Dedifferentiated amniotic fluid mesenchymal stem cell (primary cell): Measurements from ENCODE around the gene DHDDS.
"Not testable (repeated sequence)": the region's sequence is repeated elsewhere in the genome, so short reads cannot be mapped to it uniquely, and the experiment has no call there.

Experiments used
- DNase-seq: peaks from one replicate; pipeline ENCODE4 v3.0.0-alpha.2; 2016; ENCODE audit errors: extremely low spot score

The DHDDS gene, protein sequence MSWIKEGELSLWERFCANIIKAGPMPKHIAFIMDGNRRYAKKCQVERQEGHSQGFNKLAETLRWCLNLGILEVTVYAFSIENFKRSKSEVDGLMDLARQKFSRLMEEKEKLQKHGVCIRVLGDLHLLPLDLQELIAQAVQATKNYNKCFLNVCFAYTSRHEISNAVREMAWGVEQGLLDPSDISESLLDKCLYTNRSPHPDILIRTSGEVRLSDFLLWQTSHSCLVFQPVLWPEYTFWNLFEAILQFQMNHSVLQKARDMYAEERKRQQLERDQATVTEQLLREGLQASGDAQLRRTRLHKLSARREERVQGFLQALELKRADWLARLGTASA

DNA sequence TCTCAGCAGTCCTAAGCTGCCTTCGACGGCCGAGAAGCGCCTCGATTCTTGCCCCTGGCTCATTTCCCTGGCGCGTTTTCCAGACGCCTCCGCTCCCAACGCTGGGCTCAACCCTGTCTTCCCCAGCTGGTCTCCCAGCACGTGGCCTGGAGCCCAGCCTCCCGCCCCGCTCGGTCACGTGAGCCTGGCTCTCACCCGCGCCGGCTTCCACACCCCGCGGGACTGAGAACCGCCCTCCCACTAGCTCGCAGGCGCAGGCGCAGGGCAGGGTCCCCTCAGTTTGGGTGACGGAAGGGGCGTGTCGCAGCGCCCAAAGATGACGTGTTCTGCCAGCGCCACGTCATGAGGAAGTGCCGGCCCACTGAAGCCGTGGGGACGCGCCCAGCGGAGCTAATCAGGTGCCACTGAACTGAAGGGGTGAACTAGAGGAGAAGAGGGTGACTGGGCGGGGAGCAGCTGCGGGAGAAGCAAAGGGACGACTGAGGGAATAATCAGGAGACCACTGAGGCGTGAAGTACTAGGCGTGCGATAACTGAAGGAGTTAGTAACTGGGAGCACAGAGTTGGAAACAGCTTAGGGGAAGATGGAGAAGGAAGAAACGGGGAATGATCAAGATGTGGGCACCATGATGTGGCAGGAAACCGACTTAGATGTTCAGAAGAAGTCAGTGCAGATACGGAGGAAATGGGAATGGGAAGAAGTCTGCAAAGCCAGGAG is at the start of gene DHDDS:
DHDDS (plus strand) TSS at position 343 of the 717 bp plus-strand sequence. CDS start 625 bp downstream, outside the sequence.
- DNase-seq = peak; percentile 98

DNA sequence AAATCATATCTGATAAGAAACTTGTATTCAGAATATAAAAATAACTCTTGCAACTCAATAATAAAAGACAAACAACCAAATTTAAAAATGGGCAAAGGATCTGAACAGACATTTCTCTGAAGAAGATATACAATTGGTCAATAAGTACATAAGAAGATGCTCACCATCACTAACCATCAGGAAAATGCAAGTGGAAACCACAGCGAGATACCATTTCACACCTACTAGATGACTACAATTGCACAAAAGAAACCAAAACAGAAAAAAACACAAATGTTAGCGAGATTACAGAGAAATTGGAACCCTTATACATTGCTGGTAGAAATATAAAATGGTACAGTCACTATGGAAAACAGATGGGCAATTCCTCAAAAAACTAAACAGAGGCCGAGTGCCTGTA is 48.0 kb upstream of the DHDDS start:
- DNase-seq = no peak

DNA sequence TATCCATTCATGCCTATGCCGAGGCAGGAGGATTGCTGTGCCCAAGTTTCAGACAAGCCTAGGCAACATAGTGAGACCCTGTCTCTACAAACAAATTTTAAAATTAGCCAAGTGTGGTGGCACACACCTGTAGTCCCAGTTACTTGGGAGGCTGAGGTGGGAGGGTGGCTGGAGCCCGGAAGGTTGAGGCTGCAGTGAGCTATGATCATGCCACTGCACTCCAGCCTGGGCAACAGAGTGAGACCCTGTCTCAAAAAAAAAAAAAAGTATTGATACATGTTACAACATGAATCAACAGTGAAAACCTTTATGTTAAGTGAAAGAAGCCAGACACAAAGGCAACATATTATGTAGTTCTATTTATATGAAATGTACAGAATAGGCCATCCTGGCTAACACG is 47.1 kb upstream of the DHDDS start:
- not testable (repeated sequence) for DNase-seq

DNA sequence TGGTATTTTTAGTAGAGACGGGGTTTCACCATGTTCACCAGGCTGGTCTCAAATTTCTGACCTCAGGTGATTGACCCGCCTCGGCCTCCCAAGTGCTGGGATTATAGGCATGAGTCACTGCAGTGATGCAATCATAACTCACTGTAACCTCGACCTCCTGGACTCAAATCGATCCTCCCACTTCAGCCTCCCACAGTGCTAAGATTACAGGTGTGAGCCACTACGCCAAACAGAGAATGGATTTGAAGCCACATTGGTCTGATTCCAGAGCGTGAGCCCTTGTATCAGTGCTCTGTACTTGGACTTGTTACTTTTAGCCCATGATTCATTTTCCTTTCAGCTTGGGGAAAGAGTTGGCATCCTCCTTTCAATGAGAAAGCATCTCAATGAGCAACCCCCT is 44.7 kb upstream of the DHDDS start:
- no peak for DNase-seq

DNA sequence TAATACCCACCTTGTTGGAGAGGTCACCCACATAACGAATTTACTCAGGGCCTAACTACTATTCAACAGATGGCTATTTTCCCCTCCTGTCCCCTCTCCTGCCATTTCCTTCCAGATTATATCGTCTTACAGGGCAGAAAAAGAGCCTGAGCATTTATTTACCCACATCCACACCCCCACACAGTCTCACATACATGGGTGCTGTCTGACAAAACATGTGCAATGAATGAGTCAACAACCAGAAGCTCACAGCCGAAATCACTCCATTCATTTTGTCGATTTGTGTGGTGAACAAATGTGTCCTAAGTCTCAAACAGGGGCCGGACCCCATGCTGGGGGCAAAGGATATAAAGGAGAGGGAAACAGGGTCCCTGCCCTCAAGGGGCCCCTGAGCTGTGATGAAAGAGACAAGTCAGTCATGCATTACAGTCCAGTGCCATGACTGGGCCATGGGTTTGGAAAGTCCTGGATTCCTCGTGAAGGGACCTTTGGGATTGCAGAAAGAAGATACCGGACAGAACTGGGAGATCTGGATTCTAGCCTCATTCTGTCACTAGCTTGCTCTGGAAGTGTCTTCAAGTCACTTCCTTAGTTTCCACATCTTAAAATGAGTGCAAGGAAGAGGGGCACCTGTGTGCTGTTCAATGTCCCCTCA is 43.2 kb upstream of the DHDDS start:
- no peak for DNase-seq

DNA sequence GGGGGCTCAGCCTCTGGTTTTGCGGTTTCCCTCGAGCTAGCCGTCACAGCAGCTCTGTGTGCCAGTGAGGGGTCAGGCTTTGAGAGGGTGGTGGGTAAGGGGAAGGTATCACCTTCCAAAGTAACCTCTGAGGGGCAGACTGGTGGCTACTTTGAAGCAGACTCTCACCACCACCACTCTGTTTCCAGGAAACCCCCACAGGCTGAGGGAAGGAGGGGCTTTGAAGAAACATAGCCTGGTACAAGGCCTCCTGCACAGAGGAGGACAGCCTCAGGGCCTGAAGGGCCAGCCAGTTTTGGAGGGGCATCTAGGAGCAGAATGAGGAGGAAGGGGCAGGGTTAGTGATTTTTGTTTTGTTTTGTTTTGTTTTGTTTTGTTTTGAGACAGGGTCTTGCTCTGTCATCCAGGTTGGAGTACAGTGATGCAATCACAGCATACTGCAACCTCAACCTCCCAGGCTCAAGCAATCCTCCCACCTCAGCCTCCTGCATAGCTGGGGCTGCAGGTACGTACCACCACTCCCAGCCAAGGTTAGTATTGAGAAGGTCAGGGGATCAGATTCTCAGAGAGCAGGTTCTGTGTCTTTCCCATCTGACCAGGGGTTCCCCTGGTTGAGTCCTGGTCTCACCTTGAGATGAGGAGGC is 42.4 kb upstream of the DHDDS start:
- DNase-seq = no peak

DNA sequence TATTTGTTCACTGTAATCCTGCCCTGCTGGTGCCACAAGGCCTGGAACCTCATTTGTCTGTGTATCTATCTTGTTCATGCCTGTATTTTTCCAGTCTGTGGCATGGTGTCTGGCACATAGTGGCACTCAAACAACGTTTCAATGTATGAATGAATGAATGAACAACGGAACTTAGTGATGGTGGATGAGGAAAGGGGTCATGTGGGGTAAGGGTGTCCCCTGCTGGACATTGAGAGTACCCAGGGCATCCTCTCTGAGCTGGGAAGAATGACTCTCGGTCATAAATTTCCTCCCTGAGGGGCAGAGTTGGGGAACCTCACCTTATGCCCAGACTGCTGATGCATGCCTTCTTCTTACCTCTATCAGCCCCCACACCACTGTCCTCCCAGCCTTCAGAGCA is 40.7 kb upstream of the DHDDS start:
- no peak for DNase-seq

DNA sequence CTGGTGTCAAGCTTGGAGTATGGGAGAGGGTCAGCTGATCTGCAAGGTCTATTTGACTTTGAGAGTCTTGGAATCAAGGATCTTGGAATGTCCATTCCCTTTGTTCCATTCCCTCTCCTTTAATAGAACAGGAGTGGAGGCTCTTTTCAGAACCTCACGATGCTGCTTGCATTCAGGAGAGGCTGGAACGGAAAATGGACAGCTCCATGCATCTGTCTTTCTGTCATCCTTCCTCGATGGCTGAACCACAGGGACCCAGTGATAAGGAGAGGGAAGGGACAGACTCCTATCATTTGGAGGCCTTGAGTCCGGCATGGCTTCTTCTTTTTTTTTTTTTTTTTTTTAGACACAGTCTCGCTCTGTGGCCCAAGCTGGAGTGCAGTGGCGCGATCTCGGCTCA is 36.4 kb upstream of the DHDDS start:
- DNase-seq = no peak

DNA sequence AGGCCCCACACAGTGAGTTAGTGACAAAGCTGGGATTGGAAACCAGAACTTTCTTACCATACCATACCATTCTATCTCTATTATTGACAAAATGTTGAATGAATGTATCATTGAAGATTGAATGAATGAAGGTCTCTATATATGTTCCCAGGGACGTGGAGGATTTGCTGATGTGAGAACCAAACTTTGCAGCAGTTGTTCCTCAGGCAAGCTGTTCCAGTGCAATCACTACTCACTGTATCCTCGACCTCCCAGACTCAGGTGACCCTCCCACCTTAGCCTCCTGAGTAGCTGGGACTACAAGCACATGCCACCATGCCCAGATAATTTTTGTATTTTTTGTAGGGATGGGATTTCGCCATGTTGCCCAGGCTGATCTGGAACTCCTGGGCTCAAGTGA is 33.1 kb upstream of the DHDDS start:
- DNase-seq = no peak

DNA sequence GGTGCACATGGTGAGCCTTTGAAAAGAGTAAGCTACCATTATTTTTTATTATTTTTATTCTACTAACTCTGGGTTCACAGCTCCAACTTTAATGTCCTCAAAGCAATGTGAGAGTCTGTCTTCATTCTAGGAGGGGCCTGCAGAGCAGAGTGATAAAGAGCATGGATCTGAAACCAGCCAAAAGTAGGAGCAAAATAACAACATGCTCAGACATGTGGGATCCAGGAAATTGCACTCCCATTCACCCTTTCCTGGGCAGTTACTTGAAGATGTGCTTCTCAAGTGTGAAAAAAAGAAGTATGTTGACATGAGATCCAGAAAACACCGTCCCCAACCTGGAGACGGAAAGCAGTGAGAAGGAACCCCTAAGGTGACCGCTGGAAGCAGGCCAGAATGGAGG is 30.2 kb upstream of the DHDDS start:
- DNase-seq = no peak

DNA sequence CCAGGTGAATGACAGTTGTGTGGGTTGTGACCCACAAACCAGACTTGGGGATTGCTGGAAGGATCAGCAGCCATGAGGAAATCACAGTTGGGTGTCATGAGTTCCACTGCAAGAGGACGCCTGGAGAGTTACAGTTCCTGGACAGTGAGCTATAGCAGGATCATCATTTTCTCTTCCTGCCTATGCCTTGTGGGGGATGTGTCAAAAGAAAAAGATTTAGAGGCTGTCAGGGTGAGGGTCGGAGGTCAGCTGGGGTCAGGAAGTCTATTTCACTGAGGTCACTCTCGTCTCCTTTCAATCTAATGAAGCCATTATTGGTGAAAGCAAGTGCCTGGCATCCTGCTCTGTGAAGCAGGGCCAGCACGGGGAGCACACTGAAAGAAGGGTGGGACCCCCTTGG is 28.5 kb upstream of the DHDDS start:
- no peak for DNase-seq

DNA sequence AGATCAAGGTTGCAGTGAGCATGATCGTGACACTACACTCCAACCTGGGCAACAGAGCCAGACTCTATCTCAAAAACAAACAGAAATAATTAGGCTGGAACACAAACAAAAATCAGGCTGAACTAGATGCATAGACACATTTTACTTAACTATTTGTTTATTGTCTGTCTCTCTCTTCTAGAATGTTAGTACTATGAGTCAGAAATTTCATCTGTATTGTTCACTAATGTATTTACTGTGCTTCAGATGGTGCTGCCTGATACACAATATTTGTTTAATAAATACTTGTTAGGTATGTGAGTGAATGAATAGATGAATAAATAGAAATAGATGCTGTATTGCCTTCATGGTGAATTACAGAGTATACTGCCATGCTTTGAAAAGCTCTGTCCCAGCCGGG is 27.5 kb upstream of the DHDDS start:
- no peak for DNase-seq

DNA sequence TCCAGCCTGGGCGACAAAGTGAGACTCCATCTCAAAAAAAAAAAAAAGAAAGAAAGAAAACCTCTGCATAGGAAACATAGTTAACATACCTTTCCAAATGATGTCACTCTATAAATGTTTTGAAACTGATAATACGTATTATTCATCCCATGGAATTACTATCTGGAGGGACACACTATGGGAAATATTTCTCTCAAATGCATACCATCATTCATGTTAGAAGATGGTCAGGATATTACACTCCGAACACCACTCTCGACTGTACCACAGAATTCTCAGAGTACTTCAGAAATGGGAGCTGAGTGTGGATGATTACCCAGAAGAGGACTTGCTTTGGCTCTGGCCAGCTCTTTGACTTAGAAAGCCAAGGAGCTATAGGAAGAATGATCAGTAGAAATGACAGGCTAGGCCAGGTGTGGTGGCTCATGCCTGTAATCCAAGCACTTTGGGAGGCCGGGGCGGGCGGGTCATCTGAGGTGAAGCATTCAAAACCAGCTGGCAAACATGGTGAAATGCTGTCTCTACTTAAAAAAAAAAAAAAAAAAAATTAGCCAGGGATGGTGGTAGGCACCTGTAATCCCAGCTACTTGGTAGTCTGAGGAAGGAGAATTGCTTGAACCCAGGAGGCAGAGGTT is 26.7 kb upstream of the DHDDS start:
- DNase-seq = no peak

DNA sequence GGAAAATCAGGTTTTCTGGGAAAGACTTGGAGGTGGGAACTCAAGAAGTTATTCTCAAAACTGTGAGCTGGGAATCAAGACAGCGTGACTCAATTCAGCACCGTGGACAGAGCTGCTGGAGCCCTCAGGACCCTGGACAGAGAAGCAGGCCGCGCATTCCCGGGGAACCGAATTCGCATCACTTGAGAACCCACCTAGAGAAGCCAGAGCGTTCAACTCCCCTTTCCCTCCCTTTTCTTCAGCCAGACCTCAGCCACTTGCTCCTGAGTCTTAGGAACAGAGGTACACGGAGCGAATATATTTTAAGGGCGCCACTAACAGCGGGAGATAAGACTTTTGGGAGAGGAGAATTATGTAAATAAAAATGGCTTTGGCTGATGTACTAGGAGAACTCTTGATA is 23.5 kb upstream of the DHDDS start:
- DNase-seq = peak; percentile 69

DNA sequence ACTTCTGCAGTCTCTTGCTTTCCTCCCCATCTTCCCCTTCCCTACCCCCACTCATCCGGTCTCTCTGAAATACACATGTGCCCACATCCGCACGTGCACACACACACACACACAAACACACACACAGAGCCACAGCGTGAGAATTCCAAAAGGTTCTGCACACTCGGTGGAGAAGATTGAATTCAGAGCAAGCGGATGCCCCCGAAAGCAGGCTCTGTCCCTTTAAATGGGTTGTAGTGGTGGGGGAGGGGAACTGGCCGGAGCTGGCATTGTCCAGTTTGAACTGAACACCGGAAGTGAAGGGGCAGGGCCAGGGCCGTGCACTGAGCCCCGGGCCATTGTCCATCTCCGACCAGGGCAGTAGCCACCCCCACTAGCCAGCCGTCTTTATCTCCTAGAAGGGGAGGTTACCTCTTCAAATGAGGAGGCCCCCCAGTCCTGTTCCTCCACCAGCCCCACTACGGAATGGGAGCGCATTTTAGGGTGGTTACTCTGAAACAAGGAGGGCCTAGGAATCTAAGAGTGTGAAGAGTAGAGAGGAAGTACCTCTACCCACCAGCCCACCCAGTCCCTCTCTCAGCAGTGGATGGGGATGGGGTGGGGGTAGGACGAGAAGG is 22.8 kb upstream of the DHDDS start:
- DNase-seq = no peak

DNA sequence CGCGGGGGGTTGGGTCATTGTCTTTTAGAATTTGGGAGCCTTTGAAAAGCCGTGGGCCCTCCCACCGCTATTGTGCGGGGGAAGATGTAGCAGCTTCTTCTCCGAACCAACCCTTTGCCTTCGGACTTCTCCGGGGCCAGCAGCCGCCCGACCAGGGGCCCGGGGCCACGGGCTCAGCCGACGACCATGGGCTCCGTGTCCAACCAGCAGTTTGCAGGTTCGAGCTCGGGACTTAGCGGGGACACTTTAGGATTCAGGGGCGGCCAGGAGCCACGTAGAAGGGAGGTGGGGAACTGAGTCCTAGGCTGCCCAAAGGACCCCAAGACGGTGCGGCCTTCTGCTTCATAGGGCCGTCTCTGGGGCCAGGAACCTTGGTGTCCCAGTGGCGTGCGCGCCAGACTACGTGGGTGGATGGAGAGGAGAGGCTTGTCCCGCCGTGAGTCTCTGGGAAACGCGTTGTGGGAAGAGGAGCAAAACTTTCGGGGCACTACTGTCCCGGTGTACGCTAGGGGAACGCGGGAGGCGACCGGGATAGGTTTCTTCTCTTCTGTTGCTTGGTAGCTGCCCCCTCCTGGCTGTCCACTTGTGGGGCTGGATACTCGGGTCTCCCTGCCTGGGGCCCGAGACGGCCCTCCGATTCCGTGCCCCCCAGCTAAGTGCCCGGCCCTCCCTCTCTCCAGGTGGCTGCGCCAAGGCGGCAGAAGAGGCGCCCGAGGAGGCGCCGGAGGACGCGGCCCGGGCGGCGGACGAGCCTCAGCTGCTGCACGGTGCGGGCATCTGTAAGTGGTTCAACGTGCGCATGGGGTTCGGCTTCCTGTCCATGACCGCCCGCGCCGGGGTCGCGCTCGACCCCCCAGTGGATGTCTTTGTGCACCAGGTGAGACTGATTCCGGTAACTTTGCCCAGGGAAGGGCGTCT is 21.2 kb upstream of the DHDDS start, which contains the start of gene LIN28A:
LIN28A (plus strand) TSS at position 112 of the 918 bp plus-strand sequence; CDS start at position 187, 75 bp downstream.
- no peak for DNase-seq

DNA sequence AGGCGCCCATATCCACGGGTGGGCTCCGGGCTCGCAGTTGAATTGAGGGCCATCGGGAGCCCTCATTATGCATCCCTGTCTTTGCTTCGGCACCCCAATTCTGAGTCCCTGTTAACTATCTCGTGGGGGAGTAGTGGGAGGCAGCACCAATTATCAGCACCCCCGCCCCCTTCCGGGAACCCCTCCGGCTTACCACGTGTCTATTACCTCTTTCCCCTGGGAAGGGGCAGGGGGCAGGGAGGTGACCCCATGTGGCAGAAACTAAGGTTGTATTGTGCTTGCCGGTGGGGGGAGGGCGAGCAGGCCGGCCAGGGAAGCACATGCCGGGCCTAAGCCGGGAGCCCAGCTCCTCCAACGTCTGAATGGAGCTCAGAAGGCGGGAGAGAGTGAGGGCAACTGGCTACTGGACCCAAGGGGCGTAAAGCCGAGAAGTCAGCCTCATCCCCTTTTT is 20.5 kb upstream of the DHDDS start:
- no peak for DNase-seq

DNA sequence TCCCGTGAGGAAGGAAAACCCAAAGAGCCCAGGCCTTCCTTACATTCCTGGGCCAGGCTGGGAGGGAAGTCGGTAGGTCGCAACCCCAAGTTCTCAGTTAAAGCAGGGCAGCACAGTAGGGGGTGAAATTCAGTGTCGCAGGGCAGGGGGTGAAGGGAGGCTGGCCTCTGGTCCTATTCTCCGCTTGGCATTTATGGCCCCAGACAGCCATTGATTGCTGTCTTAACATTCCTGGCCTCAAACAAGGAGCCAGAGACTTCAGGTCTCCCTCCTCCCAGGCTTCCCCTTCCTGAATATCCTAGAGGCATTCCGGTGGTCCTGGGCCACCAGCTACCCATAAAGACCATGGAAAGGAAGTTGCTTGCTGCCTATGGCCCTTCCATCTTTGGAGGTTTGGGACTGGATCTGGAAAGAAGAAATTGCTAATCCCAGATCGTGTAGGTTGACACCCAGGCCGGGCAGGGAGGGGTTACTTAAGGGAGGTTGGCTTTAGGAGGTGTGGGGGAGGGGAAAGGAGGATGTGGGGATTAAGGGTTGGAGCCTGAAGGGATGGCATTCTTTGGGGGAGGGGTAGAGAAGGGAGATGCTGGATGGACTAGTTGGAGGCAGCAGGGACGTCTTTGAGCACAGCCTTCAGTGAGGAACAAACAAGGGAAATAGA is 19.8 kb upstream of the DHDDS start:
- DNase-seq = no peak

DNA sequence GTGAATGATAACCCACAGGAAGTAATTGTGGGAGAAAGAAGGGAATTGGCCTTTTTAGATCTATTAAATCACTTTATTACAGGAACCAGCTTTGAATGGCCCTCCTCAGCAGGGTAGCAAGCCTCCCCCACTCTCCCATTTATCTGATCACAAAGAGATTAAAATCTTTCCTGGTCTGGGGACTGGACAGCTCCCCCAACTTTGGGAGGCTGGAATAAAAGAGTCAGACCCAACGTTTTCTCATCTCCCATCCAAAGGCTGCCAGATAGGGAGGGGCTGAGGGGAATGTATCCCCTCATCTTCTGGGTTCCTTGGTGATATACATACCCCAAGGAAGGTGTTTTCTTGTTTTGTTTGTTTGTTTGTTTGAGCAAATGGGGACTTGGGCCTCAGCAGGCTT is 19.1 kb upstream of the DHDDS start:
- no peak for DNase-seq
